Measurements from ENCODE around the gene LIN37.

The LIN37 gene, protein sequence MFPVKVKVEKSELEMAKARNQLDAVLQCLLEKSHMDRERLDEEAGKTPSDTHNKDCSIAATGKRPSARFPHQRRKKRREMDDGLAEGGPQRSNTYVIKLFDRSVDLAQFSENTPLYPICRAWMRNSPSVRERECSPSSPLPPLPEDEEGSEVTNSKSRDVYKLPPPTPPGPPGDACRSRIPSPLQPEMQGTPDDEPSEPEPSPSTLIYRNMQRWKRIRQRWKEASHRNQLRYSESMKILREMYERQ

DNA sequence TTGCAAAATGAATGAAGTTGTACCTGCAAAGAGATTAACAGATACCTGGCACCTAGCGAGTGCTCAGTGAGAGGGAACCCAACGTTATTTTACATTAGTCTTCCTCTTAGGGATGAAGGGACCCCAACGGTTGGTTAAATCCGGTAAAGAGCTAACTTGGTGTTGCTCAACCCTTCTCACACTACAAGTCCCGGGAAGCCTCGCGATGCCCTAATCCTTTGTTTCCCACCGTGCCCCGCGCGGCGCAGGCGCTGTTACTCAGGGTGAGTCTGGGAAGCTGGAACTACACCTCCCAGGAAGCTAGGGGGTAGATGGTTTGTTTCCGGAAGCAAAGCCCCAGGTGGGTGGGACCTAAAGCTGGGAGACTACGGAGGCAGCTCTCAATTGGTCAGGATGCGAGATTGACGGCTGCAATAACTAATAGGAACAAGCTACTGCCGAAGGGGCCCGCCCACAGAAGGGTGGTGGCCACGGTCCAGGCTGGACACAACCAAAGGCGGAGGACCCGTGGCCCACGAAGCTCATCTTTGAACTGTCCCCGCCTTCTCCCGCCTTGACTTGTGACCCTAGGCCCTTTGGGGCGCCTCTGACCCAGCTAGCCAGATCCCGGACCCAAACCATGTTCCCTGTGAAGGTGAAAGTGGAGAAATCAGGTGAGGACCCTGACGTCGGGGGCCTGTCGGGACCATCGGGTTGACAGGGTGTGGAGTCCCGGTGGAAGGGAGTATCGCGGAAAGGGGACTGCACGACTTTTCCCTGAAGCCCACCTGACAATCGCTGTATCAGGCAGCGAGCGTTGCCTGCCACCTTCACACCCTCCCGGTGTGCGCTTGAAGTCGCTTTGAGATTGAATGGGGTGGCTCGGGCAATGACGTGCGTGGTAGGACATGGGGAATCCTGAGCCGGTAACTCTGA is at the start of gene LIN37:
TSS of gene LIN37 (plus strand) at position 471 of the 915 bp plus-strand sequence. CDS start at position 620, 149 bp downstream.
- DNase-seq (ENCODE audit: low spot score) = peak; percentile 96

DNA sequence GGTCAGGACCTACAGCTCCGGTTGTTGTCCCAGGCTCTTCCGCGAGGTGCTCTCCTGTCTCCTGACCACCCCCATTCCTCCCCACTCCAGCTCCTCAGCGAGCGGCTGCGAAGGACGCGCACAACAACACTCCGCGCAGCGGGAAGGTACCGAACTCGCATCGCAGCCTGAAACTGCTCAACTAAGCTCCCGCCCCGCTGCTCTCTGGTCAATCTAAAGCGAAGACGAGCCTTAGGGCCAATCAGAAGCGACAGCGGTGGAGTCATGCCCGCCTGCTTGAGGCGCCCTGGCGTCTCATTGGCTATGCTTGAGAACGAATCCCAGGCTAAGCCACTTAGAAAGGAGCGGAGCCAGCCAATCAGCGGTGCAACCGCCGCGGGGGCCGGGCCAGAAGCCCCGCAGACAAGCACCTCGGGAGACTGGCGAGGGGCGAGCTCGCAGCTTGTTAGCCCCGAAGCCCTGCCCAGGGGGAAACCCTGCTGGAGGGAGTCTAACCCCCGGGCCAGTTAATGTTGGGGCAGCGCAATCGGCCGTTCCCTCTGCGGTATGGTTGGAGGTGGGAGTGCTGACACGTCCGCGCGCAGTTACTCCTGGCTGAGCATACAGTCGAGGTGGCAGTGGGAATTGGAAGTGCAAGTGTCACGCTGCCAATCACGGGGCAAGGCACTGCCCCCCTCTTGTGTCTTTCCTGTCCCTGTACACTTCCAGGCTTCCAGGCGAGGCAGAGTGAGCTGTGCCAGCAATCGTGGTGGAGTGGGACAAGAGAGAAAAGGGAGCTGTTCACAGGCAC is 46.0 kb upstream of the LIN37 start:
- peak; percentile 97 for DNase-seq (ENCODE audit: low spot score)

DNA sequence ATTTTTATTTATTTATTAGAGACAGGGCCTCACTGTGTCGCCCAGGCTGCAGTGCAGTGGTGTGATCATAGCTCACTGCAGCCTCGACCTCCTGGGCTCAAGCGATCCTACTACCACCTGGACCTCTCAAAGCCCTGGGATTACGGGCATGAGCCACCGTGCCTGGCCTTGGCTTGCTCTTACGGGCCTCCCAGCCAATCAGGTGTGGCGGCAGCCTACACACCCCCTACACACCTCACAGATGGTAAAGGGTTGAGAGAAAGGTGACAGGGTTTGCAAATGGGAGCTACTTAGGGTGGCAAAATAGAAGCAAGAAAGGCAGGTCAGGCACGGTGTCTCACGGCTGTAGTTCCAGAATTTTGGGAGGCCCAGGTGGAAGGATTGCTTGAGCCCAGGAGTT is 45.0 kb upstream of the LIN37 start:
- DNase-seq (ENCODE audit: low spot score) = no peak

DNA sequence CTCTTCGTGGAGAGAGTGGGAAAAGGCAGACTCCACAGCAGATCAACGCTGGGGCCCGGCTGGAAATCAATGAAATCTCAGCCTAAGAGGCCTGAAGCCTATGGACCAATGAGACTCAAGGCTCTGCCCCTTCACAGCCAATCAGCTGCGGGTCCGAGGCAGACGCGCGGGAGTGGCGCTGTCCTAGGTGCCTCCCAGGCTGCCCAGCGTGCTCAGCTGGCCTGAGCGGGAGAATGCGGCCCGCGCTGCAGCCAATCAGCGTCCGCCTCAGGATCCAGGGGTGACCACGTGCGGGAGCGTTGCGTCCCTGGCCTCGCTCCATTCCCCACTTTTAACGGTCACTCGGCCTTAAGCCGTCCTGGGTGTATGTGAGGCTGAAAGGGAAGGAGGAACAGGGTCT is 44.2 kb upstream of the LIN37 start, which contains the start of gene ZBTB32:
TSS of gene ZBTB32 (plus strand) at position 341 of the 400 bp plus-strand sequence. CDS start 10,069 bp downstream, outside the sequence.
- DNase-seq (ENCODE audit: low spot score) = peak; percentile 87

DNA sequence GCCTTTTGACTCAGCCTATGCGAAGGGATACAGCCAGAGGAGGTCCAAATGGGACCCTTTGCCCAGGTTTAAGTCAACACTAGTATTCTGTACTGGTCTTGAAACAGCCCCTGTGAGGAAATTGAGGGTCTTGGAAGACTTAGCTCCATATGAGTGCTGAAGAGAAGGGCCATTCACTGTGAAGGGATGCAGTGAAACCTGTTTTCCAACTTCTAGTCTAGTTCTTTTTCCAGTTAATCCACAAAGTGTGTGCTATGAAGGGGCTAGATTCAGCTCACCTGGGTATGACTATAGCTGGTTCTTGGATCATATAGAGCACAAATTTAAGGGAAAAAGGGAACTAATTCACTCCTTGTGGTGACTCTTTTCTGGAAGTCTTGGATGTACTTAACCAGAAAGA is 40.0 kb upstream of the LIN37 start:
- DNase-seq (ENCODE audit: low spot score) = no peak

DNA sequence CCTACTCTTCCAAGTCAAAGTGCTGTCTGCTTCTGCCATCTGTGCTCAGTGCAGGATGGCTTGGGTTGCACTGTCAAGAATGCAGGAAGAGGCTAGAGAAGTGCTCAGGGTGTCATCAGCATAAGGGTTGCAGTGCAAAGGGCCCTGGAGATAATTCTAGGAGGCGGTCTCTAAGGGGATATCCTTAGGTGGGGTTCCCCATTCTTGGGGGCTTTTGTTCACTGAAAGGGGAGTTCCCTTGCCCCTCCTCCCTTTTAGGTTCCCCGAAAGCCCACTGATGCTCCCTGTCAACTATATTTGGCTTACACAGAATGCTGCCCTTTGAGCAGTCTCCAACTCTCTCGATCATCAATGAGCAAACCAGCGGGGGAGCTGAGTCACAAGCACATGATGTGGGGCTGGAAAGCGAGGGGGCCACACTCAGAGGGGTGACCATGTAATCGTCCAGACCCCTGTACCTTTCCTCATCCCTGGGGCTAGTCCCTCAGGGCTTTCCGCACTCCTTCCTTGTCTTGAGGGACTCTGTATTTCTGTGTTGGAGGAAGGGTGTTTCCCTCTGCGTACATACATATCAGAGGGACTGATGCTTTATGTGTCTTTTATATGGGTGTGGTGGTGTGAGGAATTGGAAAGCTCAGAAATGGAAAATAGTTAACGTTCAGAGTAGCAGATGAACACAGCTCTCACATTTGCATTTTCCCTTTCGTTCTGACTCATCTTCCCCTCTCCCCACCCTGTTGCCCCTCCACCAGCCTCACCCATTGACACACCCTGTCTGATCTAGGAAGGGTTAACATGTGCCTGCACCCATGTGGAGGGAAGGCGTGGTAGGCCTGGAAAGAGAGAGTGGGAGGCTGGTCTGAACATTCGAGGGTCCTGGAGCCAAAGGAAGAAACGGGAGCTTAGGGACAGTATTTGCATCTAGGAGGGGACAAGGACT is 37.3 kb upstream of the LIN37 start:
- no peak for DNase-seq (ENCODE audit: low spot score)

DNA sequence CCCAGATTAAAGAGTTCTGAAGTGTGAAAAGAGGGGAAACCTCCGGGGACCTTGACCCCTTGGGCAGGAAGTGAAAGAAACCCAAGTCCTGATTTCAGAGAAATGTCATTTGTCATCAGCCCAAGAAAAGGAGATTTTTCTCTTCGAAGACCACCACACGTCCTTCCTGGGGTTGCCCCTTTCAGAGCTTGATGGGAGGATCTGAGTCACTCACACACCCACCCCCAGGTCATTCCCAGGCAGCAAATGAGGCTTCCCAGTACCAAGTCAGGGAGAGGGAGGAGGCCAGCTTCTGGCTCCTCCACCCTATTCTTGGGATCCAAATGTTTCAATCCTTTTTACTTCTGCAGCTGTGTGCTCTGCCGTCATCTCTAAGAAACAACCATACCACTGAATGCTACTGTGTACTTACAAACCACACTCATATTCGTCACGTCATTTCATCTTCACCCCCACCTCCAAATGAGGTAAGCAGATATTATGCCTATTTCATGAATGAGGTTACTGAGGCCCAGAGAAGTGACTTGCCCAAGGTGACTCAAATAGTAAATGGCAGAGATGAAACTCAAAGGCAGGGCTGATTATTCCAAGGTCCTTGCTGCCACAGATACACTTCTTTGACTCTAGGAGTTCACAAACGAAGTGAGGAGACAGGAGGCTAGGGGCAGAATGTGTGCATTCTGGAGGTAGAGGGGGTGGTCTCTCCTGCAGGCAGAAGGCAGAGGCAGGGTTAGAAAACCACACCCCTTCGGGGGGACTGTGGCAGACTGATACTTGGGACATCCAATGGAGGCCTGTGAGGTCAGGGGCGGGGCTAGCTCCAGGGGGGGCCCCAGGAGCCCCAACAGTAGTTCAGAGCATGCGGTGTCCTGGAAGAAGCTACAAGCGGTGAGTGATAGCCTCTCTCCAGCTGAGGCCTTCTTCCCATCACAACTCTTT is 35.5 kb upstream of the LIN37 start:
- DNase-seq (ENCODE audit: low spot score) = no peak

DNA sequence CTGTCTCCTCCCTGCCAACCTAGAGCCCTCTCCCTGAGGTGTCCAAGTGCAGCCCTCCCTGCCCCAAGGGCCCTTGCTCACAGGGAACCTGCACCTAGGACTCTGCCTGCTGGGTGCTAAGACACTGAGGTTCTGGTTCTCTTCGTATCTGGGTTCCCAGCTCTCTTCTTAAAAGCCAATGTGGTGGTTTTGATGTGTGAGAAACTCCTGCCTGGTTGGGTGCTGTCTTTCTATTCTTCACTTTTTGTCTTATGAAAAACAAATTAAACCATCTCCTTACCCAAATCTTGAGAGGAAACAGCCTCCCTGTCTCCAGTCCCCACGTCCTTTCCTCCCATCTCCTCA is 34.9 kb upstream of the LIN37 start:
- no peak for DNase-seq (ENCODE audit: low spot score)

DNA sequence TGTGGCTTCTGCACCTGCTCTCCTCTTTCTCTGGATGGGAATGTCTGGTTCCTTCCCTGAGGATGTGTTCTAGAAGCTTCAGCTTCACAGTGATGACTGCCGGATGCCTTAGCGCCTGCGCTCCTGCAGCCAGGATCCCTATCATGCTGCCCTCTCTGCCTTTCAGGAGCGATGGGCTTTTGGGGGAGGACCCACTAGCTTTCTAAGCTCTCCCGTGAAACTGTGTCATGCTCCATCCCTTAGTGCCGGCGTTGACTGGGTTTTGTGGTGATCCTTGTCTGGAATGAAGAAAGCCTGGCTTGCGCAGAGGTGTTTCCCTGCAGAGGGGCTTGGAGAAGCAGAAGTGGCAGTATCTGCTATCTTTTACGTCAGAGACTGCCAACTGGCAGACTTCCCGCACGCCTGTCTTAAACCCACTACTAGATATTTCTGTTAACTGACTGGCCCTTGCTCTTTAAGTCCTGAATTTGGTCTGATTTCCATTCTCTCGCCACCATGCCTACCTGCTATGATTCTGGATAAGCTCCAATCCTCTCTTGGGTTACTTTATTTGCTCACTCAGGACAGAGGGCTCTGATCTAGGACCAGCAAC is 34.4 kb upstream of the LIN37 start:
- DNase-seq (ENCODE audit: low spot score) = no peak

DNA sequence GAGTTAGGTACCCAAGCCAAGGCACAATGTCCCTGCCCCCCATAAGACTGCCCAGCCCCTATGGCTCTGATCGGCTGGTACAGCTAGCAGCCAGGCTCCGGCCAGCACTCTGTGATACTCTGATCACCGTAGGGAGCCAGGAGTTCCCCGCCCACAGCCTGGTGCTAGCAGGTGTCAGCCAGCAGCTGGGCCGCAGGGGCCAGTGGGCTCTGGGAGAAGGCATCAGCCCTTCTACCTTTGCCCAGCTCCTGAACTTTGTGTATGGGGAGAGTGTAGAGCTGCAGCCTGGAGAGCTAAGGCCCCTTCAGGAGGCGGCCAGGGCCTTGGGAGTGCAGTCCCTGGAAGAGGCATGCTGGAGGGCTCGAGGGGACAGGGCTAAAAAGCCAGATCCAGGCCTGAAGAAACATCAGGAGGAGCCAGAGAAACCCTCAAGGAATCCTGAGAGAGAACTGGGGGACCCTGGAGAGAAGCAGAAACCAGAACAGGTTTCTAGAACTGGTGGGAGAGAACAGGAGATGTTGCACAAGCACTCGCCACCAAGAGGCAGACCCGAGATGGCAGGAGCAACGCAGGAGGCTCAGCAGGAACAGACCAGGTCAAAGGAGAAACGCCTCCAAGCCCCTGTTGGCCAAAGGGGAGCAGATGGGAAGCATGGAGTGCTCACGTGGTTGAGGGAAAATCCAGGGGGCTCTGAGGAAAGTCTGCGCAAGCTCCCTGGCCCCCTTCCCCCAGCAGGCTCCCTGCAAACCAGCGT is 33.6 kb upstream of the LIN37 start:
- DNase-seq (ENCODE audit: low spot score) = no peak

DNA sequence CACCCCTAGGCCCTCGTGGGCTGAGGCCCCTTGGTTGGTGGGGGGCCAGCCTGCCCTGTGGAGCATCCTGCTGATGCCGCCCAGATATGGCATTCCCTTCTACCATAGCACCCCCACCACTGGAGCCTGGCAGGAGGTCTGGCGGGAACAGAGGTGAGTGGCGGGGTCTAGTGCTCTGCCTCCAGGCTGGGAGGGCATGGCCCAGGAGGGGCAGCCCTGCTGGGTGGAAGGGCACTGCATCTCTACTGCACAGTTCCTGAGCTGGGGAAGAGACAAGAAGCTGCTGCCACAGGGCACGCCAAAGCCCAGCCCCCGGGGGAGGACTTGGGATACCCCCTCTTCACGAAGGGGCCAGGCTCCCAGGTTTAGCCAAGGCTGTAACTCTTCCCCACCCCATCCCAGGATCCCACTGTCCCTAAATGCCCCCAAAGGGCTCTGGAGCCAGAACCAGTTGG is 33.0 kb upstream of the LIN37 start:
- DNase-seq (ENCODE audit: low spot score) = no peak

DNA sequence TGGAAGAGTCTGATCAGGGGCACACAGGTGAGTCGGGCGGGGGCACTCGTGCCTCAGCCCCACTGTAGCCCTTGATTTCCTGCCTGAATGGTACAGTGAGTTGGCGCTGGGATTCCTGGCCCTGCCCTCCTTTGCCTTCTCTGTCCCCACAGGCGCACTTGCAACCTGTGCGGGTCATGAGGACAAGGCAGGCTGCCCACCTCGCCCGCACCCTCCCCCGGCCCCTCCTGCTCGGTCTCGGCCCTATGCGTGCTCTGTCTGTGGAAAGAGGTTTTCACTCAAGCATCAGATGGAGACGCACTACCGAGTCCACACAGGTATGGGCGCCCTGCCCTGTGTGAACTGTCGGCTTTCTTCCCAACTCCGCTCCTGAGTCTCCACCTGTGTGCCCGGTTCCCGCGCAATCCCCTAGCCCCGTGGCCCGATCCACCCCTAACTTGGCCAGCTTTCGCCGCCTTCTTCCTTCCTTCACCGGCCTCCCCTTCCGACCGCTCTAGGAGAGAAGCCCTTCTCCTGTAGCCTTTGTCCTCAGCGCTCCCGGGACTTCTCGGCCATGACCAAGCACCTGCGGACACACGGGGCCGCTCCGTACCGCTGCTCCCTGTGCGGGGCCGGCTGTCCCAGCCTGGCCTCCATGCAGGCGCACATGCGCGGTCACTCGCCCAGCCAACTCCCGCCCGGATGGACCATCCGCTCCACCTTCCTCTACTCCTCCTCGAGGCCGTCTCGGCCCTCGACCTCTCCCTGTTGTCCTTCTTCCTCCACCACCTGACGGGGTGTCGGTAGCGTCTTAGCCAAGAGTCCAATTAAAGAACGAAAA is 32.2 kb upstream of the LIN37 start:
- peak; percentile 76 for DNase-seq (ENCODE audit: low spot score)

DNA sequence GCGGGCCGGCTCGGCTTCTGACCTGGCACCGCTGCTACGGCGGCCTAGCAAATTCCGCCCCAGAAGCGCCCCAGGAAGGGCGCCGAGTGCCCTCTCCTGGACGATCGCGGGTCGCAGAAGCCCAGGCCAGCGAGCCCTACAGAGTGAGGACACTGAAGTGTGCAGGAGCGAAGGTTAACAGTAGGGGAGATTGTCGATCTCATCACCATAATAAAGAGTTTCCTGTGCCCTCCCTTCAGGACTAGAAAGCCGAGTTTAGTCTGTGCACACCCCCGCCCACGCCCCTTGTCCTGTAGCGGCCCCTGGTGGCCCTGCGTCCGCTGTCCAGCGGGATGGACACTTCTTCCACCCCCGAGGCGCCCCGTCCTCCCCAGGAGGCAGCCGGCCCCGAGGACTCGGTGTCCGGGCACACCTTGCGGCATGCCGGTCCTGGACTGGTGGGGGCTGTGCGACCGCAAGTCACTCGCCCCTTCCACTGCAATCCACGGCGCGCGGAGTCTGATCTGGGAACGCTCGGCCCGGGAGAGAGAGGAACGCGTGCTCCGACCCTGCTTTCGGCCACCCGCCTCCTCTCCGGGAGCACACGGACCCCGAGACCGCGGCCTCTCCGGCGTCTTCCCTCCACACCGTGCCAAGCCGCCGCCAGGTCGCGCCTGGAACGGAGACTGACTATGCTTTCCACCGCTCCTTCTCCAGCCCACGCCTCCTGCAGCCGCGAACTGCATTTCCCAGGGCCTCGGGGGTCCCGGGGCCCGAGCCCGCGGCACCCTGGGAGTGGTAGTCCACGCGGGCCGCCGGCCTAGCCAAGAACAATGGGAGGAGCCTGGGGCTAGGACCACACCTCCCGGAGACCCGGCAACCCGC is 31.3 kb upstream of the LIN37 start:
- DNase-seq (ENCODE audit: low spot score) = peak; percentile 95

DNA sequence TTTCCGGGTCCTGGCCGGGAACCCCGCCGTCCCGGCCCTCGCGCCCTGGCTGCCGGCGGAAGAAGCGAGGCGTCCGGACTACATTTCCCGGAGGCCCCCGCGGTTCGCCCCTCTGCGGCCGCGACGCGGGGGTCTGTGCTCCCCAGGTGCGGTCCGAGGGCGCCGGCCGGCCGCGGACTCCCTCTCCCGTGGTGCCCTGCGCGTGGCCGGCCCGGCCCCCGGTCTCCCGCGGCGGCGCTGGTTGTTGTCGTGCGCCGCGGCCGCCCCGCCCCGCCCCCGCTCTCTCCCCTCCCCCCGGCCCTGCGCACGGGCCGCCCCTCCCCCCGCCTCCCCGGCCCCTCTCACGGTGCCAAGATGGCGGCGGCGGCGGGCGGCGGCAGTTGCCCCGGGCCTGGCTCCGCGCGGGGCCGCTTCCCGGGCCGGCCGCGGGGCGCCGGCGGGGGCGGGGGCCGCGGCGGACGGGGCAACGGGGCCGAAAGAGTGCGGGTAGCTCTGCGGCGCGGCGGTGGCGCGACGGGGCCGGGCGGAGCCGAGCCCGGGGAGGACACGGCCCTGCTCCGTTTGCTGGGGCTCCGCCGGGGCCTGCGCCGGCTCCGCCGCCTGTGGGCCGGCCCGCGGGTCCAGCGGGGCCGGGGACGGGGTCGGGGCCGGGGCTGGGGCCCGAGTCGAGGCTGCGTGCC is 30.6 kb upstream of the LIN37 start, which contains the start of gene KMT2B:
TSS of gene KMT2B (plus strand) at position 339 of the 680 bp plus-strand sequence. CDS start at position 355, 16 bp downstream.
- DNase-seq (ENCODE audit: low spot score) = peak; percentile 99

DNA sequence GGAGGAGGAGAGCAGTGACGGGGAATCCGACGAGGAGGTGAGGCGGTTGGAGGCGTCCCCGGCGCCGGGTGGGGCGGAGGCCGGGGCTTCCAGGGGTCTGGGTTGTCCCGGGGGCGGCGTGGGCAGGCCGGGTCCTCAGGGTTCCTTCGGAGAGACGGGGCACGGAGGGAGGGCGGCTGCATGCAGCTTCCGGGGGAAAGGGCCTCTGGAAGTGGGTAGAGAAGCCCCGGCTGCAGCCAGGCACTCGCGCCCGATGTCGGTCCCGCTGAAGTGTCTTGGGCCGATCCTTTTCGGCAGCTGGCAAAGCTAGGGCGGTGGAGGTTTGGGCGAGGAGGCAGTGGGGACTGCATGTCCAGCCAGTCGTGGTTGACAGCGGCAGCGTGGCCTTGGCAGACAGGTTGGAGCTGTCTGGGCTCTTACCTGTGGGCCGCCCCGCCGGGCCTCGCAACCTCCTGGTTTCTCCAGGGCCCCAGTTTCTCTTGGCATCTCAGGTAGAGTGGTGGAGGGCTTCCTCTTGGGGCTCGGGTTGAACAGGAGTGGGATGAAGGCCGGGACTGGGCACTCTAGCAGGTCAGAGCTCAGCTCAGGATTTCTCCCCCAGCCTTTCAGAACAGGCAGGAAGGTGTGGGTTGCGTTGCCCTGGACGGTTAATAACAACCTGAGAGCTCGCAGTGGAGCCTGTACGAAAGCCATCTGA is 29.9 kb upstream of the LIN37 start:
- peak; percentile 56 for DNase-seq (ENCODE audit: low spot score)

Data from AG08396 (cell line).